Jurkat, Clone E6-1 (cell line): ENCODE data around the gene HOOK2. TPM values are rescaled to one million over a fixed set of nuclear protein-coding genes. Genes with fewer than 3 reads are reported as not detected.
"Not testable (repeated sequence)": the region's sequence is repeated elsewhere in the genome, so short reads cannot be mapped to it uniquely, and the experiment has no call there.

Source experiments
- DNase-seq: peaks from one replicate; pipeline ENCODE4 v3.0.0-alpha.2; 2011; ENCODE audit warnings: low read depth, low spot score
- H3K4me3 ChIP-seq: 2 replicates; pipeline ENCODE4 v1.5.1; 2011; ENCODE audit warnings: mild to moderate bottlenecking, low read length, control low read depth, moderate library complexity
- polyA plus RNA-seq: library from polyadenylated mRNA; unstranded; fragments of >200 nt; gene quantifications from one replicate; pipeline ENCODE4 v1.2.1, GENCODE V29; 2012; ENCODE audit warnings: missing spikeins; ENCODE audit not compliant: insufficient read length, insufficient read depth

HOOK2 gene, protein sequence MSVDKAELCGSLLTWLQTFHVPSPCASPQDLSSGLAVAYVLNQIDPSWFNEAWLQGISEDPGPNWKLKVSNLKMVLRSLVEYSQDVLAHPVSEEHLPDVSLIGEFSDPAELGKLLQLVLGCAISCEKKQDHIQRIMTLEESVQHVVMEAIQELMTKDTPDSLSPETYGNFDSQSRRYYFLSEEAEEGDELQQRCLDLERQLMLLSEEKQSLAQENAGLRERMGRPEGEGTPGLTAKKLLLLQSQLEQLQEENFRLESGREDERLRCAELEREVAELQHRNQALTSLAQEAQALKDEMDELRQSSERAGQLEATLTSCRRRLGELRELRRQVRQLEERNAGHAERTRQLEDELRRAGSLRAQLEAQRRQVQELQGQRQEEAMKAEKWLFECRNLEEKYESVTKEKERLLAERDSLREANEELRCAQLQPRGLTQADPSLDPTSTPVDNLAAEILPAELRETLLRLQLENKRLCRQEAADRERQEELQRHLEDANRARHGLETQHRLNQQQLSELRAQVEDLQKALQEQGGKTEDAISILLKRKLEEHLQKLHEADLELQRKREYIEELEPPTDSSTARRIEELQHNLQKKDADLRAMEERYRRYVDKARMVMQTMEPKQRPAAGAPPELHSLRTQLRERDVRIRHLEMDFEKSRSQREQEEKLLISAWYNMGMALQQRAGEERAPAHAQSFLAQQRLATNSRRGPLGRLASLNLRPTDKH
- polyA plus RNA-seq: 26.6 TPM

DNA sequence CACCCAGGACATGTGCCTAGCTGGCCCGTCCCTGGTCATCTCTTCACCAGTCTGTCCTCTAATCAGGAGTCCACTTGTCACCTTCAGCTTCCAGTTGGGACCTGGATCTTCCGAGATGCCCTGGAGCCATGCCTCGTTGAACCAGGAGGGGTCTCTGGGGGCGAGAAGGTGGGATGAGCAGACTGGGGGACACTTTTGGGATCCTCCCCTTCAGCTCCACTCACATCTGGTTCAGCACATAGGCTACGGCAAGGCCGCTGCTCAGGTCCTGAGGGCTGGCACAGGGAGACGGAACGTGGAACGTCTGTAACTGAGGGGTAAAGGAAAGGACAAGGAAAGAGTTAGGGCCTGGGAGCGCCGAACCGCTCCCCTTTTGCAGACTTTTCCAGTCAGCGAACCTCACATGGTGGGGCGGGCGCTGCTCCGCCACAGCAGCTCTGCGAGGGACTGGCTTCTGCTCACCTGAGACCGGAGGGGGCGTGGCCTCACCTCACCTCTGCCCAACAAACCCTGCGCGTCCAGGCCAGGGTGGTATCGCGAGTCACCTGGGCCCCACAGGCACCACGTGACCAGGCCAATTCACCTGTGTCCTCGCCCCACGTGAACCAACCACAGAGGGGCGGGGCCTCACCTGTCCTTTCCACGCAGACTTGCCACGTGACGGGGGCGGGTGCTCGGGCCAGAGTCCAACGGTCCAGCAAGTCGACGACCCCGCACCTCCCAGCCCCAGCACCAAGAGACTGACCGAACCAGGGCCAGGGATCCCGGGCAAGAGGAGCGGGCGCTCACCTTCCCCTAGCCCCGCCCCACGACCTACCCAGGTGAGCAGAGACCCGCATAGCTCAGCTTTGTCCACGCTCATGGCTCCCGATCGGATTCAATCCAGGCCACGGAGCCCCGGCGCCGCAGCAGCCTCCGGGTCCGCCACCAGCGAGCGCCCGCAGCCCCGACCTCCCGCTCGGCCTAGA, at the start of gene HOOK2:
Gene HOOK2 (minus strand): TSS at position 965 of the 968 bp plus-strand sequence. CDS start 103 bp downstream, at position 862.
- peak within 1 kb of the TSS; percentile 72 for H3K4me3 ChIP-seq
- DNase-seq: no peak

DNA sequence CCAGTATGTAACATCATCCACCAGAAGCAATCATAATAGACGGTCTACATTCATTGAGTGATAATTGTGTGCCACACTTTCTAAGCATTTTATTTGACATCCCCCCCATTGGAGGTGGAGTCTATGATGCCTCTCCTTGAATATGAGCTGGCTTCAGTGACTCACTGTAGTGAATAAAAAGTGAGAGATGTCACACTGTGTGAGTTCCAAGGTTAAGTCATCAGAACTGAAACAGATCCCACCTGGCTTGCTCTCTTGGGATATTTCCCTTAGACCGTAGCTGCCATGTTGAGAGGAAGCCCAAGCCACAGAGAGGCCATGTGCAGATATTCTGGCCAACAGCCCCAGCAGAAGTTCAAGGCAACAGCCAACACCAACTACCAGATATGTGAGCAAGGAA, 46.4 kb upstream of the HOOK2 start:
- DNase-seq: no peak
- H3K4me3 ChIP-seq: no peak overlapping the region

DNA sequence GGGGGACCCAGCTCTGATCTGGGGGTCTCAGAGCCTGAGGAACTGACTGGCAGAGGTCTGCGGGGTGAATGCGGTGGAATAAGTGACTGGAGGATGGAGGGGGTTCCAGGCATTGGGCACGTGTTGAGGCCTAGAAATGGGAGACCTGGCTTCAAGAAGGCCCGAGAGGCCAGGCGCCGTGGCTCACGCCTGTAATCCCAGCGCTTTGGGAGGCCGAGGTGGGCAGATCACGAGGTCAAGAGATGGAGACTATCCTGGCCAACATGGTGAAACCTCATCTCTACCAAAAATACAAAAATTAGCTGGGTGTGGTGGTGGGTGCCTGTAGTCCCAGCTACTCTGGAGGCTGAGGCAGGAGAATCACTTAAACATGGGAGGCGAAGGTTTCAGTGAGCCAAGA, 42.5 kb upstream of the HOOK2 start:
- DNase-seq, H3K4me3 ChIP-seq: not testable (repeated sequence)

DNA sequence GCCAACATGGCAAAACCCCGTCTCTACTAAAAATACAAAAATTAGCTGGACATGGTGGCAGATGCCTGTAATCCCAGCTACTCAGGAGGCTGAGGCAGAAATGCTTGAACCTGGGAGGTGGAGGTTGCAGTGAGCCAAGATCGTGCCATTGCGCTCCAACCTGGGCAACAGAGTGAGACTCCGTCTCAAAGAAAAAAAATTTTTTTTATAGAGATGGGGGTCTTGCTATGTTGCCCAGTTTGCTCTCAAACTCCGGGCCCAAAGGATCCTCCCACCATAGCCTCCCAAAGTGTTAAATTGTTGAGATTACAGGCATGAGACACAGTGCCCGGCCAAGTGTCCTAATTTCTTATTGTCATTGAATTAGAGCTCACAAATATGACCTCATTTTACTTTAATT, 41.8 kb upstream of the HOOK2 start:
- not testable (repeated sequence) for H3K4me3 ChIP-seq, DNase-seq

DNA sequence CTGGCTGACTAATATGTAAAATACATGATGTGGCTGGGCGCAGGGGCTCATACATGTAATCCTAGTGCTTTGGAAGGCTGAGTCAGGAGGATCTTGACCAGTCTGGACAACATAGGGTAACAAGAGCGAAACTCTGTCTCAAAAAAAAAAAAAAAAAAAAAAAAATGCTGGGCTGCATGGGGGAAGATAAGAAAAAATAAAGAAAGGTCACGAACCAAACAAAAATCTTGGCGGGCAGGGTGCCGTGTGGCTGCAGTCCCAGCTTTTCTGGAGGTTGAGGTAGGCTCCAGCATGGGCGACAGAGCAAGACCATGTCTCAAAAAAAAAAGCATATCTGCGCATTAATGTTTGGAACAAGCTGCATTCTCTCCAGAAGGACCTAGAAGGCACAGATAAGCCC, 39.7 kb upstream of the HOOK2 start:
- no peak overlapping the region for H3K4me3 ChIP-seq
- no peak for DNase-seq

DNA sequence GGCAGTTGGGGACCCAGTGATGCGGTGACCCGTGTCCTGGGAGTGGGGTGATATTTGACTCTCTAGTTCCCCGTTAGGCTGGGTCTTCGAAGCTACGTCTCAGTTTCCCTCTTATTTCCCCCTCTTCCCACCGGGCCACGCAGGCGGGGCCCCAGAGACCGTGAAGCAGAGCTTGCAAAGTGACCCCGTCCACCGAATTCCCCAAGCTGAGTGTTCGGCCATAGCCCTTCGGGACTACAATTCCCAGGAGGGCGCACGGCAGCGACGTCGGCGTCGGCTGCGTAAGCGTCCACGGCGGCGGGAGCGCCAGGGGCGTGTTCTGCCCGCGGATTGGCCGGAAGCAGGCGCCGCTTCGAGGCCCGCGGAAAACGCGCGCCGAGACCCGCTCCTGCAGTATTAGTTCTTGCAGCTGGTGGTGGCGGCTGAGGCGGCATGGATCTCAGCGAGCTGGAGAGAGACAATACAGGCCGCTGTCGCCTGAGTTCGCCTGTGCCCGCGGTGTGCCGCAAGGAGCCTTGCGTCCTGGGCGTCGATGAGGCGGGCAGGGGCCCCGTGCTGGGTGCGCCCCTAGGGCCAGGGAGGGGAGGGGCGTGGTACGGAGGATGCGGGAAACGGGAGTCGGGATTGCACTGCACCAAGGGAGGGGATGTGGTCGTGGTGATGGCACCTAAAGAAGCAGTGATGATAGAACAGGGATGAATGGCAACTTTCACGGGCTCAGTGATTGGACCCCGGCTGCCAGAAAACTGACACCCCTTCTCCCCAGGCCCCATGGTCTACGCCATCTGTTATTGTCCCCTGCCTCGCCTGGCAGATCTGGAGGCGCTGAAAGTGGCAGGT, 31.1 kb upstream of the HOOK2 start, which contains the start of gene RNASEH2A:
Gene RNASEH2A (plus strand): TSS at position 343 of the 840 bp plus-strand sequence. CDS start 90 bp downstream, at position 433.
- peak; percentile 86 for DNase-seq
- H3K4me3 ChIP-seq: peak within 1 kb of the TSS; percentile 92

DNA sequence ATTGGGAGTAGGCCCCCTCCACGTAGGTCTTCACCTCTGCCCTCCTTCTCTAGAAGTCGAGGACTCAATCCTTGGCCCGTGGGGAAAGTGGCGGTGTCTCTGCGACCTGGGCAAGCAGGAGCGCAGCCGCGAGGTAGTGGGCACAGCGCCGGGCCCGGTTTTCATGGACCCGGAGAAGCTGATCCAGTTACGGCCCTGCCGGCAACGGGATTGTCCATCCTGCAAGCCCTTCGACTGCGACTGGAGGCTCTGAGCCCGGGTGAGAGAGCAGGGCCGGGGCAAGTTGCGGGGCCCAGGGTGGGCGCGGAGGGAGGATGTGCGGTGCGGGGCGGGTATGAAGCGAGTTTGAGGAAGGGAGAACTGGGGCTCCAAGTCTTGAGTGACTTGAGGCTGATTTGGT, 28.7 kb upstream of the HOOK2 start:
- no peak overlapping the region for H3K4me3 ChIP-seq
- no peak for DNase-seq

DNA sequence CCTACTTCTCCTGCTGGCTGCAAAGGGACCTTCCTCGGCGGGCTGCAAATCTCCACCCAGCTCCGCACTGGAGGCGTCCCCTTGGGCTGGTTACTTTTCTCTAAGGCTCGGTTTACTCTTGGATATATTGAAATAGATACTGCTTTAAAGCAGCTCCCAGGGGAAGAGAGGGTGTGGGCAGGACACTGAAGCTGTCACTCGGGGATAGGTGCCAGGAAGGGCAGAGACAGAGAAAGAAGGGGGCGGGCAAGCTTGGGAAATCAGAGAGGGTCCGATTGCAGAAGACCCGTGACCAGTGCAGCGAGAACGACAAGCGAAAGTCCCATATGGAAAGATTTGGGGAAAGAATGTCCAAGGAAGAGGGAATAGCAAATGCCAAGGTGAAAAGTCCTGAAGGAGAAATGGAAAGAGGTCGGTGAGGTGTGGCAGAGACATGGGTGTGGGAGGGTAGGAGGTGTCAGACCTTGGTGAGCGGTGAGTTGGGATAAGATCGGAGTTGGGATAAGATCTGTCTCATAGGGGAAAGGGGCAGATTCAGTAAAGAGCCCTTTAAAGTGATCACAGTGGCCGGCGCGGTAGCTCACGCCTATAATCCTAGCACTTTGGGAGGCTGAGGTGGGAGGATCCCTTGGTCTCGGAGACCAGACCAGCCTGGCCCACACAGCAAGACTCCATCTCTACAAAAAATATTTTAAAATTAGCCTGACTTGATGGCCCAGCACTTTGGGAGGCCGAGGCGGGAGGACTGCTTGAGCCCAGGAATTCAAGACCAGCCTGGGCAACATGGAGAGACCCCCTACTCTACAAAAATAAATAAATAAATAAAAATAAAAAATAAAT, 27.1 kb upstream of the HOOK2 start:
- peak overlapping the region; percentile 83 for H3K4me3 ChIP-seq
- DNase-seq: no peak

DNA sequence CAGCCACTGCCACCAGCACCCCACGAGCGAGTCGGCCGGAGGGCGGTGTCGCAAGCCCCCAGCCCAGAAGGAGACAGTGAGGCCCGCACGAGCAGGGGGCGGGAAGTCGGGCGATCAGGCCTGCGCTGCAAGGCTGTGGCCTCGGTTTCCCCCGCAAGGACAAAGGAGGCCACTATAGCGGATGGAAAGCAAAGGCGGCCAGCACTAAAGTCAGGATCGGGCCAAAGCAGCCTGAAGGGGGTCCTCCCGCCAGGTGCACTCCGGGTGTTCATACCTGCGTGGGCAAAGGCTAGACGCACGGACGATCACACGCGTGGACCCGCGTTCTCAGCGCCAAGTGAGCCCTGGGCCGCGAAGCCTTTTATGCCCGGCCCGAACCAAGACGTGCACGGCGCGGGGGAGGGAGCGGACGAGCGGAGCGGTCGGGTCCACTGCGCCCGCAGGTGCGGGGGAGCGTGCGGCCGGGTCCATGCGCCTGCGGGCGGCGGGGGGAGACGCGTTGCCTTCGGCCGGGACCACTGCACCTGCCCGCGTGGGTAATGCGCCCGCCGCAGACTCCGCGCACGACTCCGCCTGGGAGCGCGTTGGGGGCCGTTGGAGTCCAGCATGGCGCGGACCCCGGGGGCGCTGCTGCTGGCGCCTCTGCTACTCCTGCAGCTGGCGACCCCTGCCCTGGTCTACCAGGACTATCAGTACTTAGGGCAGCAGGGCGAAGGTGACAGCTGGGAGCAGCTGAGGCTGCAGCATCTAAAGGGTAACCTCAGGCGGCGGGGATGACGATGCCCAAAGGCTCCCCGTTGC, 26.3 kb upstream of the HOOK2 start, which contains the start of the genes PRDX2 and THSD8:
Gene PRDX2 (minus strand): TSS at position 335 of the 801 bp plus-strand sequence. CDS start 539 bp downstream, outside the sequence.
Gene THSD8 (plus strand): TSS at position 604 of the 801 bp plus-strand sequence. CDS start 3 bp downstream, at position 607.
- DNase-seq: no peak
- peak within 1 kb of the TSS; percentile 83 for H3K4me3 ChIP-seq

DNA sequence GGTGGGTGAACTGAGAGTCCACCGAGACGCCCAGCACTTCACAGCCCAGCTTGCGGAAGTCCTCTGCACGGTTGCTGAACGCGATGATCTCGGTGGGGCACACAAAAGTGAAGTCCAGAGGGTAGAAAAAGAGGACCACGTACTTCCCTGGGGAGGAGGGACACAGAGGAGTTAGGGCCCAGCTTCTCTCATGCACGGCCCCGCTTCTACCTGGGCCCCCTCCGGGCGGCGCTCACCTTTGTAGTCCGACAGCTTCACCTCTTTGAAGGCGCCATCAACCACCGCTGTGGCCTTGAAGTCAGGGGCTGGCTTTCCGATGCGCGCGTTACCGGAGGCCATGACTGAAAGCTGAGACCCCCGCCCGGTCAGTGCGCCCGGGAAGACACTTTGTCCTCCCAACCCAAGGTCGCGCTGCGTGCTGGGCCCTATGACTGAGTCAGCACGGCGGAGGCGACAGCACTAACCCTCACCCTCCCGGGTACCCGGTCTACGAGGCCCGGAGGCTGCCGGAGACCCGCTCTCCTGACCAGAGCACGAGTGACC, 25.6 kb upstream of the HOOK2 start:
- peak overlapping the region; percentile 83 for H3K4me3 ChIP-seq
- no peak for DNase-seq

DNA sequence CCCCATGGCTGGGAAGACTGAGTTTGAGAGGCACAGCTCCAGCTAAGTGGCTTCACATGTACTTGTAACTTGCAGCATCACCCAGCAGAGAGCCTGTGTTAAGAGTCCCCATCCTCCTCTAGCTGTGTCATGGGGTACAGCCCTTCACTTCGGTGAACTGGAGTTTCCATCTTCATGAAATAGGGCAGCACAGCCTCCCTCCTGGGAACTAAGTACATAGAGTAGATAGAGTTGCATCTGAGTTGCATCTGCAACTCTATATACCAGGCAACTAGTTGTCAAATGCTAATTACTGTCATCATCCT, 25.1 kb upstream of the HOOK2 start:
- no peak overlapping the region; the same call in 1 of the 2 replicates for H3K4me3 ChIP-seq
- no peak for DNase-seq

DNA sequence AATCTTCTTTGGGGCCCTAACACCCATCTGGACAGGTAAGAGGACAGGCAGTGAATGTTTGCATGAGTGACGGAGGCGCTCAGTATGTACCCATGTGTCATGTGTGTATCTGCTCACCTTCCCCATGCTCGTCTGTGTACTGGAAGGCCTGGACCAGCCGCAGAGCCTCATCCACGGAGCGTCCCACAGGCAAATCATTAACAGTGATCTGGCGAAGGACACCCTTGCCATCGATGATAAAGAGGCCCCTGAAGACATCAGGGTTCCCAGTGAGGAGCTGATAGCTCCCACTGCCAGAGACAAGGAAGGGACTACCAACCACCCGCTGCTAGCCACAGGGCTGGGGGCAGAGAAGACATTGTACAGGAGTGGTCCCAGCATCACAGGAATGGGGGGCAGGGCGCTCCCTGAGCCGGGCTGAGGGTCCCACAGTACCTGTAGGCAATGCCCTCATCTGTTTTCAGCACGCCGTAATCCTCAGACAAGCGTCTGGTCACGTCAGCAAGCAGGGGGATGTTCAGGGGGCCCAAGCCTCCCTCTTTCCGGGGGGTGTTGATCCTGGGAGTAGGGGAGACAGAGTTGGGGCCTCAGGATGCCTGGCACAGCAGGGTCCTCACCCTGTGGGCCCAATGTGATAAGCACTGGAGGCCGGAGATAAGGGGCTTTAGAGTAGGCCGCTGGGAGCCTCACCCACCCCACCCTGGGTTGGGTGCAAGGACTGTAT, 24.6 kb upstream of the HOOK2 start:
- H3K4me3 ChIP-seq: no peak overlapping the region

DNA sequence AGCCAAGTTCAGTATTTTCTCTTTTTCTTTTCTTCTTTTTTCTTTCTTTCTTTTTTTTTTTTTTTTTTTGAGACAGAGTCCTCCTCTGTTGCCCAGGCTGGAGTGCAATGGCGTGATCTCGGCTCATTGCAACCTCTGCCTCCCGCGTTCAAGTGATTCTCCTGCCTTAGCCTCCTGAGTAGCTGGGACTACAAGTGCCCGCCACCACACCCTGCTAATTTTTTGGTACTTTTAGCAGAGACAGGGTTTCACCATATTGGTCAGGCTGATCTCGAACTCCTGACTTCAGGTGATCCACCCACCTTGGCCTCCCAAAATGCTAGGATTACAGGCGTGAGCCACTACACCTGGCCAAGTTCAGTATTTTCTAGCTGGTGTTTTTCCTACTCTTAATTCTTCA, 22.3 kb upstream of the HOOK2 start:
- not testable (repeated sequence) for H3K4me3 ChIP-seq, DNase-seq

More for the DNA sequence above, 24.6 kb upstream of the HOOK2 start:
- DNase-seq: no peak

DNA sequence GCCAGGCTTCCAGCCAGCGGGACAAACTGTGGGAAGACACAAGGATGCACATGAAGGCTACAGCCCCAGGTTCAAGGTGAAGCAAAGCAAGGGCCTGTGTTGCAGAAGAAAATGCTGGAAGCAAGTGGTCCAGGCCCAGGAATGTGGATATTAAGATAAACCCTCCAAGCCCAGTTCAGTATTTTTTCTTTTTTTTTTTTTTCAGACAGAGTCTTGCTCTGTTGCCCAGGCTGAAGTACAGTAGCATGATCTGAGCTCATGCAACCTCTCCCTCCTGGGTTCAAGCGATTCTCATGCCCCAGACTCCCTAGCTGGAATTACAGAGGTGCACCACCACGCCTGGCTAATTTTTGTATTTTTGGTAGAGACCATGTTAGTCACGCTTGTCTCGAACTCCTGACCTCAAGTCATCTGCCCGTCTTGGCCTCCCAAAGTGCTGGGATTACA, 21.8 kb upstream of the HOOK2 start:
- H3K4me3 ChIP-seq: no peak overlapping the region
- no peak for DNase-seq
